HepG2 (cell line): Measurements from ENCODE around the gene HRG. TPM values are rescaled to one million over a fixed set of nuclear protein-coding genes. Genes with fewer than 3 reads are reported as not detected.
A peak's percentile ranks its signal among the peaks of the same experiment; 100 is the strongest.

Experiments
- AGO2 ChIP-seq: fragments of 200-400 bp; formaldehyde crosslinking; optimal IDR thresholded peaks from 2 replicates; pipeline ENCODE3; 2017; ENCODE audit warnings: mild to moderate bottlenecking, low read depth, low read length, moderate library complexity
- DMTF1 ChIP-seq: sonication (generic); formaldehyde crosslinking; IDR thresholded peaks from 2 replicates; pipeline ENCODE4 v1.4.0; 2020; ENCODE audit warnings: mild to moderate bottlenecking, missing genetic modification reagents
- PRDM4 ChIP-seq: sonication (generic); formaldehyde crosslinking; IDR thresholded peaks from 2 replicates; pipeline ENCODE4 v1.9.0; 2021; ENCODE audit warnings: missing genetic modification reagents, borderline replicate concordance
- STAT6 ChIP-seq: sonication (generic); formaldehyde crosslinking; IDR thresholded peaks from 2 replicates; pipeline ENCODE4 v1.4.0; 2020; ENCODE audit warnings: missing genetic modification reagents, mild to moderate bottlenecking, borderline replicate concordance
- ZNF350 ChIP-seq: sonication (generic); formaldehyde crosslinking; IDR thresholded peaks from 2 replicates; pipeline ENCODE4 v1.4.0; 2020; ENCODE audit warnings: mild to moderate bottlenecking, low read depth, missing genetic modification reagents, borderline replicate concordance
- ZNF614 ChIP-seq: IDR thresholded peaks from 2 replicates; pipeline ENCODE4 v1.6.1; 2018; ENCODE audit warnings: missing biosample characterization, missing genetic modification reagents, inconsistent platforms, borderline replicate concordance
- polyA plus RNA-seq, 8 experiments: library from polyadenylated mRNA; depleted of rRNA in 3 of 8; stranded (reverse) in 7 of 8; unstranded in 1 of 8; fragments of >200 nt; fragmentation: Illumina TruSeq in 4 of 8; extraction: Trizol in 4 of 8; gene quantifications; 2 replicates each; pipeline versions ENCODE4 v1.2.1 to v1.2.3, GENCODE V29; 2011 to 2016; ENCODE audit warnings: low read depth in 4 of 8, missing spikeins in 1 of 8, mixed read lengths in 1 of 8; ENCODE audit not compliant: insufficient read depth in 1 of 8
- total RNA-seq, 5 experiments: library from RNA; depleted of rRNA; stranded (reverse); fragments of >200 nt; fragmentation: Illumina TruSeq; extraction: Trizol; gene quantifications; 2 replicates each; pipeline ENCODE4 v1.2.3, GENCODE V29; 2016; ENCODE audit warnings: low read depth in 1 of 5

Gene HRG
- total and polyA plus RNA-seq, 2 of the 13 experiments (the other 11 are each of a cell fraction or from before 2014, with no cell fraction given) = 0.09 to 0.11 TPM

GRCh38 chr3:186618318-186618938 lies 47.4 kb upstream of the HRG start (continued):
- TF ChIP-seq PRDM4 (CRISPR knock-in tag) = no peak
- TF ChIP-seq DMTF1 (CRISPR knock-in tag) = peak; percentile 70; the same call in 1 of the 2 replicates
- 0 out of 2 replicates have a peak, but pooled peaks have one; percentile 9 for TF ChIP-seq ZNF614 (CRISPR knock-in tag)
- TF ChIP-seq AGO2 = peak; percentile 47
- peak; percentile 23; the same call in 1 of the 2 replicates for TF ChIP-seq ZNF350 (CRISPR knock-in tag)
- 0 out of 2 replicates have a peak, but pooled peaks have one; percentile 20 for TF ChIP-seq STAT6 (CRISPR knock-in tag)
